ENCODE measurements around the gene ENDOD1. TPM values are rescaled to one million over a fixed set of nuclear protein-coding genes. Genes with fewer than 3 reads are reported as not detected.
"Not testable (repeated sequence)": the region's sequence is repeated elsewhere in the genome, so short reads cannot be mapped to it uniquely, and the experiment has no call there.

The ENDOD1 gene
- total RNA-seq, 1 donor from 2014 or later = 47.9 TPM

GRCh38 chr11:95128602-95129001, 39.0 kb downstream of the ENDOD1 start:
- Histone ChIP-seq H3K9me3 (no peaks in the 10 kb centered on the region), H3K27ac (no peak overlapping the region), H3K36me3 (peaks cover 0 to 16% of the 10 kb centered on the region in 2 donors), H3K4me3 (no peak overlapping the region), H3K27me3 (no peaks in the 10 kb centered on the region), H3K4me1 (peaks cover 6% of the 10 kb centered on the region)
- no peak for TF ChIP-seq POLR2AphosphoS5 (IDR thresholded peaks at IDR 0.05; ENCODE audit: insufficient read depth in 1 of 2, low read depth in 1 of 2)
- no peak for TF ChIP-seq POLR2A (IDR thresholded peaks at IDR 0.05)
- TF ChIP-seq CTCF (IDR thresholded peaks at IDR 0.05) = no peak
- DNase-seq (ENCODE audit: extremely low spot score in 2 of 2) = no peak
- intact Hi-C loops (cut with DNase I) = loop anchor here (5.0 kb wide), 1 partner anchor 956 kb away; no protein-coding TSS in a partner anchor

GRCh38 chr11:95132956-95133355, 43.3 kb downstream of the ENDOD1 start:
- Histone ChIP-seq H3K27ac (no peak overlapping the region), H3K9me3 (no peaks in the 10 kb centered on the region), H3K27me3 (no peaks in the 10 kb centered on the region), H3K4me3 (no peak overlapping the region), H3K4me1 (peaks cover 19% of the 10 kb centered on the region), H3K36me3 (peaks cover 0 to 16% of the 10 kb centered on the region in 2 donors)
- no peak for DNase-seq (ENCODE audit: extremely low spot score in 2 of 2)
- TF ChIP-seq POLR2A (IDR thresholded peaks at IDR 0.05) (no peak), POLR2AphosphoS5 (IDR thresholded peaks at IDR 0.05; ENCODE audit: insufficient read depth in 1 of 2, low read depth in 1 of 2) (no peak), CTCF (IDR thresholded peaks at IDR 0.05) (no peak)
- intact Hi-C loops (cut with DNase I) = no loop called here

GRCh38 chr11:95134491-95134890, 44.8 kb downstream of the ENDOD1 start:
- H3K4me1 ChIP-seq = peaks cover 19% of the 10 kb centered on the region
- intact Hi-C loops (cut with DNase I) = no loop called here
- H3K36me3 ChIP-seq = peaks cover 0 to 3% of the 10 kb centered on the region in 2 donors
- H3K9me3 ChIP-seq = no peaks in the 10 kb centered on the region
- TF ChIP-seq POLR2AphosphoS5 (IDR thresholded peaks at IDR 0.05; ENCODE audit: insufficient read depth in 1 of 2, low read depth in 1 of 2) (peak; percentile 56 to 71), POLR2A (IDR thresholded peaks at IDR 0.05) (no peak)
- DNase-seq (ENCODE audit: extremely low spot score in 2 of 2) = no peak
- H3K4me3 ChIP-seq = no peak overlapping the region
- H3K27me3 ChIP-seq = no peaks in the 10 kb centered on the region
- H3K27ac ChIP-seq = peak overlapping the region; percentile 1

- no peak for DNase-seq (ENCODE audit: extremely low spot score in 2 of 2)
- Histone ChIP-seq H3K27ac (peak overlapping the region; percentile 1), H3K36me3 (no peaks in the 10 kb centered on the region), H3K4me3 (no peak overlapping the region), H3K4me1 (peaks cover 19% of the 10 kb centered on the region), H3K27me3 (no peaks in the 10 kb centered on the region), H3K9me3 (no peaks in the 10 kb centered on the region)
- no peak for TF ChIP-seq POLR2A (IDR thresholded peaks at IDR 0.05)
- TF ChIP-seq CTCF (IDR thresholded peaks at IDR 0.05) = no peak
- intact Hi-C loops (cut with DNase I) = no loop called here
Observed at GRCh38 chr11:95135155-95135554, 45.5 kb downstream of the ENDOD1 start.

- H3K4me1 ChIP-seq = peaks cover 19% of the 10 kb centered on the region
- intact Hi-C loops (cut with DNase I) = no loop called here
- TF ChIP-seq POLR2AphosphoS5 (IDR thresholded peaks at IDR 0.05; ENCODE audit: insufficient read depth in 1 of 2, low read depth in 1 of 2) (no peak), CTCF (IDR thresholded peaks at IDR 0.05) (no peak), POLR2A (IDR thresholded peaks at IDR 0.05) (no peak)
Observed at GRCh38 chr11:95135880-95136279, 46.2 kb downstream of the ENDOD1 start.

GRCh38 chr11:95136747-95137146, 47.1 kb downstream of the ENDOD1 start:
- H3K36me3 ChIP-seq; H3K4me3 ChIP-seq; H3K27ac ChIP-seq; H3K27me3 ChIP-seq; intact Hi-C loops (cut with DNase I); DNase-seq (ENCODE audit: extremely low spot score in 2 of 2); H3K9me3 ChIP-seq: not testable (repeated sequence)
- peaks cover 19% of the 10 kb centered on the region for H3K4me1 ChIP-seq

More at GRCh38 chr11:95135880-95136279, 46.2 kb downstream of the ENDOD1 start:
- H3K27me3 ChIP-seq = no peaks in the 10 kb centered on the region
- H3K9me3 ChIP-seq = no peaks in the 10 kb centered on the region
- H3K27ac ChIP-seq = no peak overlapping the region
- H3K36me3 ChIP-seq = no peaks in the 10 kb centered on the region
- DNase-seq (ENCODE audit: extremely low spot score in 2 of 2) = no peak
- H3K4me3 ChIP-seq = no peak overlapping the region

Measured in vagina (tissue), 2 donors.